Measurements from ENCODE around the gene PDCD4. TPM values are rescaled to one million over a fixed set of nuclear protein-coding genes. Genes with fewer than 3 reads are reported as not detected.

Gene PDCD4
- total RNA-seq, 1 experiment from 2014 or later, result 32.7 TPM

GRCh38 chr10:110827410-110827809 is 44.3 kb upstream of the PDCD4 start (continued):
- TF ChIP-seq CDX4 (CRISPR knock-in tag; IDR thresholded peaks at IDR 0.05; ENCODE audit: borderline replicate concordance) (no peak), ERG (CRISPR knock-in tag; IDR thresholded peaks at IDR 0.05) (no peak)

GRCh38 chr10:110827875-110828274 is 43.9 kb upstream of the PDCD4 start:
- DNase-seq (ENCODE audit: low spot score), result no peak
- POLR2A ChIA-PET, result no interaction called here
- Mint-ChIP-seq H3K9me3 (no peaks in the 10 kb centered on the region), H3K4me1 (peaks cover 11% of the 10 kb centered on the region), H3K36me3 (no peaks in the 10 kb centered on the region), H3K27ac (no peak overlapping the region), H3K4me3 (no peak overlapping the region), H3K27me3 (ENCODE audit: low read depth) (no peaks in the 10 kb centered on the region)
- TF ChIP-seq AFF4 (CRISPR knock-in tag; IDR thresholded peaks at IDR 0.05; ENCODE audit: borderline replicate concordance) (no peak), CDX4 (CRISPR knock-in tag; IDR thresholded peaks at IDR 0.05; ENCODE audit: borderline replicate concordance) (no peak), NFATC4 (CRISPR knock-in tag; IDR thresholded peaks at IDR 0.05) (no peak), OVOL2 (CRISPR knock-in tag; IDR thresholded peaks at IDR 0.05; ENCODE audit: borderline replicate concordance) (no peak), JAZF1 (CRISPR knock-in tag; IDR thresholded peaks at IDR 0.05) (no peak), PRRX2 (CRISPR knock-in tag; IDR thresholded peaks at IDR 0.05) (no peak), CREB1 (CRISPR knock-in tag; IDR thresholded peaks at IDR 0.05) (no peak), FOXP4 (CRISPR knock-in tag; IDR thresholded peaks at IDR 0.05) (no peak), JUN (CRISPR knock-in tag; IDR thresholded peaks at IDR 0.05) (no peak), SMAD4 (CRISPR knock-in tag; IDR thresholded peaks at IDR 0.05) (no peak), GABPB1 (CRISPR knock-in tag; IDR thresholded peaks at IDR 0.05) (no peak), ZNF121 (CRISPR knock-in tag; IDR thresholded peaks at IDR 0.05) (no peak)
- TF ChIP-seq, protein P1, sequence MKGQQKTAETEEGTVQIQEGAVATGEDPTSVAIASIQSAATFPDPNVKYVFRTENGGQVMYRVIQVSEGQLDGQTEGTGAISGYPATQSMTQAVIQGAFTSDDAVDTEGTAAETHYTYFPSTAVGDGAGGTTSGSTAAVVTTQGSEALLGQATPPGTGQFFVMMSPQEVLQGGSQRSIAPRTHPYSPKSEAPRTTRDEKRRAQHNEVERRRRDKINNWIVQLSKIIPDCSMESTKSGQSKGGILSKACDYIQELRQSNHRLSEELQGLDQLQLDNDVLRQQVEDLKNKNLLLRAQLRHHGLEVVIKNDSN (CRISPR knock-in tag; IDR thresholded peaks at IDR 0.05), result no peak
- TF ChIP-seq, protein P2, sequence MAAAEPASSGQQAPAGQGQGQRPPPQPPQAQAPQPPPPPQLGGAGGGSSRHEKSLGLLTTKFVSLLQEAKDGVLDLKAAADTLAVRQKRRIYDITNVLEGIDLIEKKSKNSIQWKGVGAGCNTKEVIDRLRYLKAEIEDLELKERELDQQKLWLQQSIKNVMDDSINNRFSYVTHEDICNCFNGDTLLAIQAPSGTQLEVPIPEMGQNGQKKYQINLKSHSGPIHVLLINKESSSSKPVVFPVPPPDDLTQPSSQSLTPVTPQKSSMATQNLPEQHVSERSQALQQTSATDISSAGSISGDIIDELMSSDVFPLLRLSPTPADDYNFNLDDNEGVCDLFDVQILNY (CRISPR knock-in tag; IDR thresholded peaks at IDR 0.05), result no peak
- TF ChIP-seq, protein P3, sequence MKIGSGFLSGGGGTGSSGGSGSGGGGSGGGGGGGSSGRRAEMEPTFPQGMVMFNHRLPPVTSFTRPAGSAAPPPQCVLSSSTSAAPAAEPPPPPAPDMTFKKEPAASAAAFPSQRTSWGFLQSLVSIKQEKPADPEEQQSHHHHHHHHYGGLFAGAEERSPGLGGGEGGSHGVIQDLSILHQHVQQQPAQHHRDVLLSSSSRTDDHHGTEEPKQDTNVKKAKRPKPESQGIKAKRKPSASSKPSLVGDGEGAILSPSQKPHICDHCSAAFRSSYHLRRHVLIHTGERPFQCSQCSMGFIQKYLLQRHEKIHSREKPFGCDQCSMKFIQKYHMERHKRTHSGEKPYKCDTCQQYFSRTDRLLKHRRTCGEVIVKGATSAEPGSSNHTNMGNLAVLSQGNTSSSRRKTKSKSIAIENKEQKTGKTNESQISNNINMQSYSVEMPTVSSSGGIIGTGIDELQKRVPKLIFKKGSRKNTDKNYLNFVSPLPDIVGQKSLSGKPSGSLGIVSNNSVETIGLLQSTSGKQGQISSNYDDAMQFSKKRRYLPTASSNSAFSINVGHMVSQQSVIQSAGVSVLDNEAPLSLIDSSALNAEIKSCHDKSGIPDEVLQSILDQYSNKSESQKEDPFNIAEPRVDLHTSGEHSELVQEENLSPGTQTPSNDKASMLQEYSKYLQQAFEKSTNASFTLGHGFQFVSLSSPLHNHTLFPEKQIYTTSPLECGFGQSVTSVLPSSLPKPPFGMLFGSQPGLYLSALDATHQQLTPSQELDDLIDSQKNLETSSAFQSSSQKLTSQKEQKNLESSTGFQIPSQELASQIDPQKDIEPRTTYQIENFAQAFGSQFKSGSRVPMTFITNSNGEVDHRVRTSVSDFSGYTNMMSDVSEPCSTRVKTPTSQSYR (CRISPR knock-in tag; IDR thresholded peaks at IDR 0.05), result no peak
- CTCF ChIA-PET, result no interaction called here
- no peak for ATAC-seq

All from WTC11 (cell line).